Stimulated activated CD8-positive, alpha-beta memory T cell treated with anti-CD3 and anti-CD28 coated beads, Interleukin-7, amount 100 ng/mL, for 24 hours (primary cell): ENCODE results near the gene ZC3H18.
A peak's percentile ranks its signal among the peaks of the same experiment; 100 is the strongest.

ENCODE experiments used
- DNase-seq: peaks from one replicate; pipeline ENCODE4 v3.0.0-alpha.2; 2020; ENCODE audit warnings: low read depth

Gene ZC3H18

DNA sequence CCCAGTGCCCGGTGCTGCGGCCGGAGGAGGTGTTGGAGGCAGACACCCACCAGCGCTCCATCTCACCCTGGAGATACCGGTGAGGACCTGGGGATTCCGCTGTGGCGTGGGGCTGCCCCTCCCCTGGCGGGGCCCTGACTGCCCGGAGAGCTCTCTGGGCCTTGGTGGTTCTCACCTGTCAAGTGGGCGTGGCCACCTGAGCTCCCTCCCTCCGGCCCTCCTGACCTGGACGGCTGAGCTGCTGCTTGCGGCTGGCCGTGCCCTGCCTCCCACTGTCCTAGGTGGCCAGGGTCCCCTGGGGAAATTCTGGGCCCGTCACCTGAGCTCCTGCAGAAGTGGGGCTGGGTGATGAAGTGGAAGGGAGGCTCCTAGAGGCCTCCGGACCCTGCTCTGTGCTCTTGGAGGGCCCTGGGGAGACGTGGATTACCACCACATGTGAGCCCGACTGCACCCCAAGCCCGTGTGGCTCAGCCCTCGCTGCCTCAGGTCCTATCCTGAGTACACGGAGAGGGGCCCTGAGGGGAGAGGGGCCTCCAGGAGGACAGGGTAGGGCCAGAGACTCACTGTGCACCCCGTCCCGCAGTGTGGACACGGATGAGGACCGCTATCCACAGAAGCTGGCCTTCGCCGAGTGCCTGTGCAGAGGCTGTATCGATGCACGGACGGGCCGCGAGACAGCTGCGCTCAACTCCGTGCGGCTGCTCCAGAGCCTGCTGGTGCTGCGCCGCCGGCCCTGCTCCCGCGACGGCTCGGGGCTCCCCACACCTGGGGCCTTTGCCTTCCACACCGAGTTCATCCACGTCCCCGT, 69.2 kb downstream of the ZC3H18 start:
- no peak for DNase-seq

GRCh38 chr16:88640039-88640495, 69.9 kb downstream of the ZC3H18 start:
- DNase-seq, result no peak

DNA sequence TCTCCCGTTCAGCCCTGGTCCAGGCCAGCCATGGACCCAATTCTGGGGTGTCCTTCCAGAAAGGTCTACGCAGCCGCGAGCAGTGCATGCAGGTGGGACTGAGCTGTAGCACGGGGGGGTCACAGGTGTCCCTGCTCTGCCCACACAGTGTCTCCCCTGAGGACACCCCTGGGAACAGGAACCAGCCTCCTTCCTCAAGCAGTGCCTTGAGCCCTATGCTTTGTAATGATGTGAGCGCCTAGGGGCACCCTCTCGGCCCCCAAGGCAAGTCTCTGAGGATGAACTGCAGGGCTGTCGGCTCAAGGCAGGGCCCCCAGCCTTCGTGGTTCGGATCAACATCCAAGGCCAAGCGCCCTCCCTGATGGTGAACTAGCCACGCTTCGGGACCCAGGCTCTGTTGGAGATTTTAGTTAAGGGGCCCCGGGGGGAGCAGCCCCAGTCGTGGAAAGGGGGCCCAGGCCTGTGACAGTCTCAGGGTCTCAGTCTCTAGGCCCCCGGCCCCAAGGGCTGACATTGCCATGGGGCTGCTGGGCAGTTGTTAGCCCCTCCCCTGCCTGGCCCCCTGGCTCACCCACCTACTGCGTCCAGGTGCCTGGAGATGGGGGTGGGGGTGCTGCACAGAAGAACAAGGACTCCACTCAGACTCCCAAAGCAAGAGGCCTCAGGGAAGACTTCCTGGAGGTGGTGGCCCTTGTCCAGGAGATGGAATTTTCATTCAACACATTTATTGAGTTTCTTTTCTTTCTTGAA, 70.5 kb downstream of the ZC3H18 start:
- no peak for DNase-seq

- no peak for DNase-seq
Measured at GRCh38 chr16:88642881-88643643, 72.9 kb downstream of the ZC3H18 start.

GRCh38 chr16:88643644-88643932, 73.4 kb downstream of the ZC3H18 start:
- no peak for DNase-seq

- DNase-seq, result no peak
Measured at GRCh38 chr16:88645455-88645854, 75.3 kb downstream of the ZC3H18 start.

- DNase-seq, result no peak
Measured at GRCh38 chr16:88645941-88646340, 75.7 kb downstream of the ZC3H18 start.

- no peak for DNase-seq
Measured at GRCh38 chr16:88646345-88647034, 76.3 kb downstream of the ZC3H18 start.

GRCh38 chr16:88647178-88648070, 77.2 kb downstream of the ZC3H18 start:
- DNase-seq, result no peak

DNA sequence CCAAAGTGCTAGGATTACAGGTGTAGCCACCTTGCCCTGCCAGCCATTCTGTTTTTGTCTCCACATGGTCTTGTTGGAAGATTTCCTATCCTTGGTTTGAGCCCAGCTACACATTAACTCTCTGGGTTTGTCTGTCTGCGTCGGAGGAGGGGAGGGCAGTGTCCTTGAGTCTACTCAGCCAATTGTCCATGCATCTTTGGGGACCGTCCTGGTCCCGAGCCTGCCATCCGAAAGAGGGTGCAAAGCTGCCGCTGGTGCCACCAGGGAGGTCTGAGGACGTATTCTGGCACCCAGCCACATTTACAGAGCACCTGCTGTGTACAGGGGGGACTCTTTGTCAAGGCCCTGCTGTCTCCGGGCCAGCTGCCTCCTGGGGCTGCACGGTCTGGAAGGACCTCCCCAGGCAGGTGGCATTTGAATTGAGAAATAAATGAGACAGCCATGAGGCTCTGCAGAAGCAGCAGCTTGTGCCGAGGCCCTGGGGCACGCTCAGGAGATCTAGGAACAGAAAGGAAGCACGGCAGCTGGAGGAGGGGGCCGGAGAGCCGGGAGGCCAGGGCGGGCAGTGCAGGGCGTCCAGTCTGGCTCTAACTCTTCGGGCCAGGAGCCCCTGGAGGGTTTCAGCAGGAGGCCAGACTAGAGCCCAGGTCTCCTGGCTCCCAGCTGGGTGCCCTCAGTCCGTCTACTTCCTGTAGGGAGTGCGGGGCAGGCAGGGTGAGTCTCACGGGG, 79.2 kb downstream of the ZC3H18 start:
- DNase-seq, result no peak

GRCh38 chr16:88649924-88650748, 79.9 kb downstream of the ZC3H18 start:
- no peak for DNase-seq

DNA sequence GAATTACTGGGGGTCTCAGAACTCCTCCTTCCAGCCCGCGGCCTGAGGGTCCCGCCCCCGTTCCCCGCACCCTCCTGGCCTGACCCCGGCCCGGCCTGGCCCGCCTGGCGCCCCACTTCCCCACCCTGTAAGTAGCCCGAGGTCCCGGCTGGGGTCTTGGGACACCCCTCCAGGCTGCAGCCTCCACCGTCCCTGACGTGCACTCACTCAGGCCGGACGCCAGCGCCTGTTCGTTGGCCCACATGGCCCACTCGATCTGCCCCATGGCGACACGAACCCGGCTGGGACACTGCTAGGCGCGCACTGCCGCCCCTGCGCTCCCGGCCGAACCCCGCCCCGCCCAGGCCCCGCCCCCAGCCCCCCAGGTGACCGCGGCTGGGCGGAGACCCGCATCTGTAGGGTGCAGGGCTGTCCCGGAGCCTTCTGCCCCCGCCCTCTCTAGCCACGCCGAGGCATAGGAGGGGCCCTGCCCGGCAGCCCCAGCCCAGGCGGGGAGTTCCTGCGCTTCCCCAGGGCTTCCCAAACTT, 80.6 kb downstream of the ZC3H18 start, which contains the start of gene CYBA:
Gene CYBA (minus strand): TSS at position 305 of the 527 bp plus-strand sequence. CDS start 40 bp downstream, at position 265.
- peak; percentile 69 for DNase-seq

- peak; percentile 55 for DNase-seq
Measured at GRCh38 chr16:88651276-88651988, 81.2 kb downstream of the ZC3H18 start.

DNA sequence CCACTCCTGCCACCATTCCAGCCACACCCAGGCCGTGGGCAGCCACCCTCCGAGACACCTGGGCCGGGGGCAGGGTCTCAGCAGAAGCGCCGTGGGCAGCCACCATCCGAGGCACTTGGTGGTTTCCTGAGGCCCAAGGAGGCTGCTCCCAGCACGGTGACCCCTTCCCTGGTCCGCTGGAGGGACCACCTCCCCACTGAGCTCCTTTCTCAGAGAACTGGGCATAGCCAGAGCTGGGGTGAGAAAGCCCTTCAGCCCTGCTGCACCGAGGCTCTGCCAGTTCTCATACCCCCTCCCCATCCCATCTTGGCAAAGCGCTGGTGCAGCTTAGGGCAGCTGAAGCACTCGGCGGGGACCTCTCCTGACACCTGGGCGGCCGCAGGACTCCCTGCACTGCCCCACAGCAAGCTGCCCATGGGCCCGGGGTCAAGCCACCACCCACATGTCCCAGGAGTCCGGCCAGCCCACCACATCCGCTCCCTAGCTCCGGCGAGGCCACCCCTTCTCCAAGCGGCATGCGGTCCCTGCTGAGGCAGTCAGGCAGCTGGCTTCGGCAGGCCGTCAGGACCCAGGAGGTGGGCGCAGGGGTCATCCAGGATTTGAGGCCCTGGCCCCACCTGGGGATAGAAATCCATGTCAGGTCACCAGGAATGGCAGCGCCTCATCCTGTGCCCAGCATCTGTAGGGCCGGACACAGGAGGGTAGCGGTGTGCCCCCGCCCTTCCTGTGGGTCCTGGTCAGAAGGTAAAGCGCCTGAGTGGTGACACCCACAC, 82.0 kb downstream of the ZC3H18 start:
- DNase-seq, result no peak

GRCh38 chr16:88652762-88653063, 82.5 kb downstream of the ZC3H18 start:
- DNase-seq, result no peak

DNA sequence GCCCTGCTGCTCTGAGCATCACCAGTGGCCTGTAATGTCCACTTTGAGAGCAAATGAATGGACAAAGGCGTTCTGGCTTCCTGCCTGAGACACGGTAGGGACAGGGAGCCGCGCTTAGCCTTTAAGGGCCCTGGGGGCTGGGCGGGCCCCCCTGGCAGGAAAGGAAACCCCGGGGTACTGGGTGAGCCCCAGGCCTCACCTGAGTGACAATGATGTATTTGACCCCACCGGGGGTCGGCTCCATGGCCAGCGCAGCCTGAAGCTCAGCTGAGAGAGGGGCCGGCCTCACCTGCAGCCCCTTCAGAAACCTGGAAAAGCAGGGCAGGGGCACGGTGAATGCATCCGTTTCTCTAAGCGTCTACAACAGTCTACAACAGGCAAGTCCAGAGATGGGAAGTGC, 82.9 kb downstream of the ZC3H18 start:
- DNase-seq, result no peak

DNA sequence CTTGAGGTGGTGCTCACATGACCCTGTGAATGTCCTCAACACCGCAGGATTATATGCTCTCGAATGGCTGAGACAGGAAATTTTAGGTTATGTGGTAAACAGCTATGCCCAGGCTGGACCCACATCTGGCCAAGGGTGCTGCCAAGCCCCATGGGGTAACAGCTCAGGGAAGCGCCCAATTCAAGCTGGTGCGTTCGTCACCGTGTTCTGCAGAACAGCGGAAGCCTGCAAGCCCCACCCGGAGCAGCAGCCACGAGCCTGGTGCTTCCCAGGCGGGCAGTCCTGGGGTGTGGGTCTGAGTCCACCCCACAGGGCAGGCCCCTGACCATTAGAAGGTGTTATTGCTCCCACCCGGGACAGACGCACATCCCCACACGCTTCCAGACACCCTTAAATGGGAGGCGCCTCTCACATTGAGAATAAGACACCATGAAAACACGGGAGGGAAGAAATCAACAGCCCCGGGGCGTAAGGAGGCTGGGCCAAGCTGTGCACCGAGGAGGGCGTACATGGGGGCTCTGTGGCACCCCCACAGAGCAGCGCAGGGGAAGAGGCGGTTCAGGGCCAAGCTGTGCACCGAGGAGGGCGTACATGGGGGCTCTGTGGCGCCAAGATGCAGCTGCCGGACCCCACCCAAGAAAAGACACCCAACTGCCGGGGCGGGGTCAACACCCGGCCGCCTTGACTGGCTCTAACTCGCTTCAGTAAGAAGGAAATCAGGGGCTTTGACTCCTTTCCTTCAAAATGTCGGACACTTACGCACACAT, 83.6 kb downstream of the ZC3H18 start:
- no peak for DNase-seq
